GM23248 (cell line): Measurements from ENCODE around the gene HERPUD1. TPM values are rescaled to one million over a fixed set of nuclear protein-coding genes. Genes with fewer than 3 reads are reported as not detected.

Source experiments
- DNase-seq: peaks from one replicate; pipeline ENCODE4 v3.0.0-alpha.2; 2015
- H2AFZ ChIP-seq: fragments of 200-600 bp; sonication (generic); 2 replicates; pipeline ENCODE4 v1.6.1; 2016; ENCODE audit warnings: antibody characterized with exemption
- H3F3A ChIP-seq: fragments of 200-600 bp; sonication (generic); 2 replicates; pipeline ENCODE4 v1.6.1; 2016; ENCODE audit warnings: mild to moderate bottlenecking, antibody characterized with exemption, mixed run types; ENCODE audit not compliant: insufficient read depth
- H3K27ac ChIP-seq: fragments of 200-600 bp; sonication (generic); 2 replicates; pipeline ENCODE4 v1.5.1; 2016; ENCODE audit warnings: mild to moderate bottlenecking
- H3K27me3 ChIP-seq: fragments of 200-600 bp; sonication (generic); replicated peaks from 2 replicates; pipeline ENCODE4 v1.6.1; 2016; ENCODE audit warnings: mild to moderate bottlenecking; ENCODE audit not compliant: insufficient read depth
- H3K36me3 ChIP-seq: fragments of 200-600 bp; sonication (generic); 2 replicates; pipeline ENCODE4 v1.6.1; 2016; ENCODE audit warnings: low read depth, mild to moderate bottlenecking
- H3K4me1 ChIP-seq: fragments of 200-600 bp; sonication (generic); 2 replicates; pipeline ENCODE4 v1.6.1; 2016; ENCODE audit warnings: mild to moderate bottlenecking; ENCODE audit not compliant: insufficient read depth
- H3K4me2 ChIP-seq: fragments of 200-600 bp; sonication (generic); one replicate; pipeline ENCODE4 v1.6.1; 2016; ENCODE audit warnings: mild to moderate bottlenecking; ENCODE audit not compliant: unreplicated experiment
- H3K4me3 ChIP-seq: fragments of 200-600 bp; sonication (generic); 2 replicates; pipeline ENCODE4 v1.5.1; 2016; ENCODE audit warnings: mild to moderate bottlenecking
- H3K79me2 ChIP-seq: fragments of 200-600 bp; sonication (generic); 2 replicates; pipeline ENCODE4 v1.6.1; 2016; ENCODE audit warnings: mild to moderate bottlenecking; ENCODE audit not compliant: insufficient read depth
- H3K9ac ChIP-seq: fragments of 200-600 bp; sonication (generic); 2 replicates; pipeline ENCODE4 v1.6.1; 2016; ENCODE audit warnings: mild to moderate bottlenecking
- H3K9me2 ChIP-seq: fragments of 200-600 bp; sonication (generic); 2 replicates; pipeline ENCODE4 v1.6.1; 2016; ENCODE audit warnings: mixed run types, mild to moderate bottlenecking, moderate library complexity; ENCODE audit not compliant: insufficient read depth
- H3K9me3 ChIP-seq: fragments of 200-600 bp; sonication (generic); one replicate; pipeline ENCODE4 v1.6.1; 2017; ENCODE audit warnings: low read depth
- H4K20me1 ChIP-seq: fragments of 200-600 bp; sonication (generic); 2 replicates; pipeline ENCODE4 v1.6.0; 2016; ENCODE audit not compliant: insufficient read depth
- EZH2 ChIP-seq: fragments of 200-600 bp; sonication (generic); IDR thresholded peaks from 2 replicates; pipeline ENCODE4 v1.6.1; 2018; ENCODE audit warnings: antibody characterized with exemption, mild to moderate bottlenecking; ENCODE audit not compliant: insufficient read depth, poor library complexity, severe bottlenecking
- EZH2phosphoT487 ChIP-seq: fragments of 200-600 bp; sonication (generic); IDR thresholded peaks from 2 replicates; pipeline ENCODE4 v1.6.1; 2018; ENCODE audit warnings: antibody characterized with exemption, moderate library complexity, mild to moderate bottlenecking, low read depth; ENCODE audit not compliant: insufficient read depth
- WGBS, 2 experiments: methylation state at CpG; one replicate each; pipeline ENCODE4 v1.1.6; 2015 to 2017; ENCODE audit warnings: low lambda C conversion rate in 2 of 2, low coverage in 1 of 2; ENCODE audit errors: missing lambda C conversion rate in 2 of 2; 5-methylcytosine and 5-hydroxymethylcytosine counted together
- in situ Hi-C: fragments of 300-500 bp; cut with MboI; formaldehyde crosslinking; loops from 2 replicates; pipeline ENCODE4 v1.15.0; 2020
- polyA plus RNA-seq: library from polyadenylated mRNA; unstranded; fragments of >200 nt; fragmentation: Nextera tagmentation; extraction: Ambion mirVana; gene quantifications from 2 replicates; pipeline ENCODE4 v1.2.1, GENCODE V29; 2016
- total RNA-seq: library from RNA; depleted of rRNA; stranded (reverse); fragments of >200 nt; shearing (Covaris generic); gene quantifications from 2 replicates; pipeline ENCODE4 v1.2.3, GENCODE V29; 2014

The HERPUD1 gene
- total and polyA plus RNA-seq, 2 experiments from 2014 or later, result 218 to 299 TPM

GRCh38 chr16:56948234-56948633 lies 16.3 kb downstream of the HERPUD1 start:
- no peaks in the 10 kb centered on the region for H3K4me1 ChIP-seq
- no peak overlapping the region for H3K4me2 ChIP-seq
- no peak overlapping the region for H2AFZ ChIP-seq
- peaks cover 68% of the 10 kb centered on the region for H3F3A ChIP-seq
- H3K9me3 ChIP-seq, result no peaks in the 10 kb centered on the region
- DNase-seq, result no peak
- H3K9me2 ChIP-seq, result no peaks in the 10 kb centered on the region
- WGBS, 2 experiments, result 96 to 98% methylated on average over 6 of the region's 6 CpGs
- H3K9ac ChIP-seq, result no peak overlapping the region
- H3K27me3 ChIP-seq, result no peaks in the 10 kb centered on the region
- no peaks in the 10 kb centered on the region for H3K79me2 ChIP-seq
- in situ Hi-C loops, result no loop called here
- H3K4me3 ChIP-seq, result no peak overlapping the region
- TF ChIP-seq EZH2, result no peak
- TF ChIP-seq EZH2phosphoT487, result no peak
- H4K20me1 ChIP-seq, result peaks cover 4% of the 10 kb centered on the region; the same call in 1 of the 2 replicates
- H3K27ac ChIP-seq, result no peak overlapping the region
- peaks cover 30% of the 10 kb centered on the region for H3K36me3 ChIP-seq

GRCh38 chr16:56950051-56950450 lies 18.1 kb downstream of the HERPUD1 start:
- 74 to 80% methylated on average over 4 of the region's 4 CpGs for WGBS, 2 experiments
- no peak for TF ChIP-seq EZH2phosphoT487
- TF ChIP-seq EZH2, result no peak

GRCh38 chr16:56950455-56950854 lies 18.5 kb downstream of the HERPUD1 start:
- no peak for DNase-seq
- TF ChIP-seq EZH2phosphoT487 (no peak), EZH2 (no peak)
- 76 to 77% methylated on average over 7 of the region's 7 CpGs for WGBS, 2 experiments
- H3K27ac ChIP-seq, result no peak overlapping the region
- H3K9ac ChIP-seq, result no peak overlapping the region
- no peak overlapping the region for H2AFZ ChIP-seq
- H3K4me2 ChIP-seq, result no peak overlapping the region
- no peaks in the 10 kb centered on the region for H3K27me3 ChIP-seq
- in situ Hi-C loops, result loop anchor here (10.0 kb wide), 2 partner anchors 64 to 86 kb away; partner anchors contain the start of gene SLC12A3
- H3F3A ChIP-seq, result peaks cover 46% of the 10 kb centered on the region
- no peaks in the 10 kb centered on the region for H3K9me3 ChIP-seq
- H3K4me1 ChIP-seq, result no peaks in the 10 kb centered on the region
- no peaks in the 10 kb centered on the region for H4K20me1 ChIP-seq
- no peak overlapping the region for H3K4me3 ChIP-seq
- H3K36me3 ChIP-seq, result peaks cover 7% of the 10 kb centered on the region
- no peaks in the 10 kb centered on the region for H3K79me2 ChIP-seq
- H3K9me2 ChIP-seq, result no peaks in the 10 kb centered on the region

More at GRCh38 chr16:56950051-56950450, 18.1 kb downstream of the HERPUD1 start:
- H3K4me3 ChIP-seq, result no peak overlapping the region
- H3K36me3 ChIP-seq, result peaks cover 11% of the 10 kb centered on the region
- H3K9me3 ChIP-seq, result no peaks in the 10 kb centered on the region
- no peaks in the 10 kb centered on the region for H3K4me1 ChIP-seq
- in situ Hi-C loops, result loop anchor here (10.0 kb wide), 2 partner anchors 65 to 85 kb away; partner anchors contain the start of gene SLC12A3
- no peaks in the 10 kb centered on the region for H3K79me2 ChIP-seq
- DNase-seq, result no peak
- no peaks in the 10 kb centered on the region for H3K9me2 ChIP-seq
- H4K20me1 ChIP-seq, result no peaks in the 10 kb centered on the region
- H3K9ac ChIP-seq, result no peak overlapping the region
- H3K27me3 ChIP-seq, result no peaks in the 10 kb centered on the region
- H2AFZ ChIP-seq, result no peak overlapping the region
- peaks cover 50% of the 10 kb centered on the region for H3F3A ChIP-seq
- H3K27ac ChIP-seq, result no peak overlapping the region
- H3K4me2 ChIP-seq, result no peak overlapping the region

- Histone ChIP-seq H3K79me2 (no peaks in the 10 kb centered on the region), H3K4me1 (no peaks in the 10 kb centered on the region), H3F3A (peaks cover 40% of the 10 kb centered on the region), H3K27me3 (no peaks in the 10 kb centered on the region), H3K36me3 (0 out of 2 replicates have a peak, but pooled peaks cover 3% of the 10 kb centered on the region), H3K9ac (no peak overlapping the region), H3K9me2 (no peaks in the 10 kb centered on the region), H3K4me2 (no peak overlapping the region), H3K9me3 (no peaks in the 10 kb centered on the region), H4K20me1 (no peaks in the 10 kb centered on the region), H3K4me3 (no peak overlapping the region), H2AFZ (no peak overlapping the region), H3K27ac (no peak overlapping the region)
- WGBS, 2 experiments, result 57 to 62% methylated on average over 15 of the region's 15 CpGs
- peak; percentile 83 for DNase-seq
- TF ChIP-seq EZH2 (no peak), EZH2phosphoT487 (no peak)
- in situ Hi-C loops, result loop anchor here (10.0 kb wide), 2 partner anchors 64 to 86 kb away; partner anchors contain the start of gene SLC12A3
These were observed 19.2 kb downstream of the HERPUD1 start for GRCh38 chr16:56950881-56951771.
